SH-SY5Y (cell line): ENCODE measurements around the gene FOXN1.

Experiments used
- GATA2 ChIP-seq: IDR thresholded peaks from 2 replicates; pipeline ENCODE4 v1.6.1; 2011; ENCODE audit warnings: mild to moderate bottlenecking, low read depth, low read length
- GATA3 ChIP-seq: IDR thresholded peaks from 2 replicates; pipeline ENCODE4 v1.6.1; 2011; ENCODE audit warnings: low read depth, mild to moderate bottlenecking, low read length, moderate library complexity

The FOXN1 gene

DNA sequence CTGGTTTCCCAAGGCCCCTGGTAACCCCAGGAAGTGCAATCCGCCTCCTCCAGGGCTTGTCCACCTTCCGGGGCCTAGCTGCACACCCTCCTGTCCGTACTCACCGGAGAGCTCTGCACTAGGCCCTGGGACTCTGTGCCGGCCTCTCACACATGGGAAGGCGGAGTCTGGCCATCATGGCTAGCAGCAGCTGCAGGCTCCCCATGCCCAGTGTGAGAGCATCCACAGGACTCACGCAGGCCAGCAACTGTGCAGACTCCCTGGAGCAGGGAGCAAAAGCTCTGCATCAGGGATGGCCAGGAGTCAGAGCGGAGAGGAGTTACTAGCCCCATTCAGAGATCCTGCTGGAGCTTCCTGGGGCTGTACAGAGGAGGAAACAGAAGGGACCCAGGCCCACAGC, 20.2 kb downstream of the FOXN1 start:
- TF ChIP-seq GATA2 (no peak), GATA3 (no peak)

DNA sequence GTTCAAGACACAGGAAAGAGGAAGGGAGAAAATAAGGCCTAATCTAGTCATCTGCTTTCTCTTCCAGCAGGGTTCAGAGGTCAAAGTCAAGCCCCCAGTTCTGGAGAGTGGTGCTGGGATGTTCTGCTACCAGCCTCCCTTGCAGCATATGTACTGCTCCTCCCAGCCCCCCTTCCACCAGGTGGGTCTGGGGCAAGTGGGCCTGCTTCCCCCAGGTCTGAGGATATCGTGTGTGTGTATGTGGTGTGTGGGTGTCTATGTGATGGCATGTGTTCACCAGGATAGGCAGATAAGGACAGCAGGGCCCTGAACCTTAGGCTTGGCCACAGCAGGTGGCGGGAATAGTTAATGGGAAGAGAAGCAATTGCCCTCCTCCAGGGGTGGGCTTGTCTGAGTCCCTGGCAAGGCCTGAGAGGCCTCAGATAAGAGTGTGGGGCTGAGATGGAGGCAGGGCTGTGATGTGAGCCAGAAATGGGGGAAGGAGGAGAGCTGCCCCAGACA, 21.1 kb downstream of the FOXN1 start:
- TF ChIP-seq GATA3 (no peak), GATA2 (no peak)

DNA sequence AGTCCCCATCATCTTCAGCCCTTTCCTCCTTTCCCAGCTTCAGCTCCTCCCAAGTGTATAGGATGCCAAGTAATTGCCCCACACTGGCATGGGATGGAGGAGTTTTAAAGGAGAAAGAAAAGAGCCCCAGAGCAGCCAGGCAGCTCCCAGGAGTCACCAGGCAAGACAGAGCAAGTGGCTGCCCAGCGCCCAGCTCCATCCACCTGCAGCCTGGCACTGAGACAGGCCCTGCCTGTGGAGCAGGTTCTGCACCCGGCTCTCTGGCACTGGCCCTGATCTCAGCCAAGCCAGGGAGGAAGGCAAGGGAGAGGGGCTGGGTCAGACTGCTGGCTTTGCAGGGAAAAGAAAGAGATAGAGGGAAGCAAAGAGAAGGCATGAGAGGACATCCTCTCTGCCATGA, 21.7 kb downstream of the FOXN1 start:
- TF ChIP-seq GATA2, result no peak
- TF ChIP-seq GATA3, result no peak

DNA sequence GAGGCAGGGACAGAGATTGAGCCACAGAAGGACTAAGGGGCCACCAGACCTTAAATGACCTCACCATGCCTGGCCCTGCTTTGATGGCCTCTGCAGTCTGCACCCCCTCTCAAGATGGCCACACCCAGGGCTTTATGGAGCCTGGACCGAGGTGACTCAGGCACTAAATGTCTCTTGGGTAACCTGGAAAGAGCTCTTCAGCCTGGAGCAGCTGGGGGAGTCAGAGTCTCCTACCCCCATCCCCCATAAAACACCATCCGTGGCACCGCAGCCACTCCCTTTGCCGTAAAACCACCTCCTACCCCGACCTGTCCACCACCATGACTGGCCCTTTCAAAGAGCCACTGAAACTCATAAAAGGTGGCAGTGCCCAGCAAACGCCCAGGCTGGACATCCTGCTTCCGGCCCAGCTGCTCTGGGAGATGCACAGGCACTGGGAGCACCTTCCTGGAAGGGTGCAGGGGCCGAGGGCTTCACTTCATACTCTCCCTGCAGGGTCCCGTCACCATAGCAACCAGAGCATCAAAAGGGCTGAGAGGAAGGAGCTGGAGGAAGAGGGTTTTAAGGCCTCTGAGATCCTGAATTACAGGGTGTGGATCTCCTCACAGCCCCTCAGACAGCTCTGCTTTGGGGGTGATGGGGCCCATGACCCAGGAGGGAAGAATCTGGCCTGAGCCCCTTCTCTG, 22.3 kb downstream of the FOXN1 start:
- TF ChIP-seq GATA3 (no peak), GATA2 (no peak)

DNA sequence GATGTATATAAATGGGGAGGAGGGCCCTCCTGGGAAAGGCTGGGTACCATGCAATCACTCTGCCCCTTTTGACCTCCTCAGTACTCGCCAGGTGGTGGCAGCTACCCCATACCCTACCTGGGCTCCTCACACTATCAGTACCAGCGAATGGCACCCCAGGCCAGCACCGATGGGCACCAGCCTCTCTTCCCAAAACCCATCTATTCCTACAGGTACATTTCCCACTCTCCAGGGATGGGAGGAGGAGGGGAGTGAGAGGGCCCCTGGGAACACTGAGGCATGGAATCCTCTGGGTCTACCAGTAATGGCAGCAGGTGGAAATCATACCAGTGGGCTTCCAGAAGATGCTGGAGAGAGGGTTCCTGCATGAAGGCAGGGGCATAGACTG, 22.9 kb downstream of the FOXN1 start:
- TF ChIP-seq GATA2 (no peak), GATA3 (no peak)

DNA sequence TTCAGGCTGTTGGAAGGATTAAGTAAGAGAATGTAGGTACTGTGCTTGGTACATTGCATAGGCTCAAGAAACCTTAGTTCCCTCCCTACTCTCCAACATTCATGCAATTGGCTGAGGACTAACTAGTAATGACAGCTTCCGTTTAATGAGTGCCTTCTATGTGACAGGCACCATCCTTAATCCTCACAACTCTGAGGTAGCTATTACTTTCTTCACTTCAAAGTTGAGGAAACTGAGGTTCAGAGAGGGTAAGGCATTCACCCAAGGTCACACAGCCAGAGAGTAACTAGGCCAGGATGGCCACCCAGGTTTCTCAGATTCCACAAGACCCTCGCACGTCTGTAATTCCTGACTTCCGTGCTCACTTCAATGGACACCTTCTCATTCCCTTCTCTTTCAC, 24.1 kb downstream of the FOXN1 start:
- TF ChIP-seq GATA2 (no peak), GATA3 (no peak)

DNA sequence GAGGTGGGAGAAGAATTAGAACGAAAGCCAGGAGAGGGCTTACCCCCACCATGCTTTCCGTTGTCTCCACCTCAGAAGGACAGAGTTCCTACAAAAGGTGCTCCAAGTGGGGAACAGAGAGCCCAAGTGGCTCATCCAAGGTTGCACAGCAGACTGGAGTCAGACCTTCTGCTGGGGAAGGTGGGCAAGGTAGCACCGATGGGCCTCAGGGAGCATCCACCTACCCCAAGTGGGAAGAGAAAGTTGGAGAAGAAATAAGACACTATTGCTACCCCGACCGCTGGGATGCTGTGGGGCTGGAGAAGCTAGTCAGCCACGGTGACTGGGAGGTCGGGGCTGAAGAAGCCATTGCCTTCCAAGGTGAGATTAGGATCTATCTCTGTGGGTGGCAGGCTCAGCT, 24.8 kb downstream of the FOXN1 start:
- TF ChIP-seq GATA2 (no peak), GATA3 (no peak)

DNA sequence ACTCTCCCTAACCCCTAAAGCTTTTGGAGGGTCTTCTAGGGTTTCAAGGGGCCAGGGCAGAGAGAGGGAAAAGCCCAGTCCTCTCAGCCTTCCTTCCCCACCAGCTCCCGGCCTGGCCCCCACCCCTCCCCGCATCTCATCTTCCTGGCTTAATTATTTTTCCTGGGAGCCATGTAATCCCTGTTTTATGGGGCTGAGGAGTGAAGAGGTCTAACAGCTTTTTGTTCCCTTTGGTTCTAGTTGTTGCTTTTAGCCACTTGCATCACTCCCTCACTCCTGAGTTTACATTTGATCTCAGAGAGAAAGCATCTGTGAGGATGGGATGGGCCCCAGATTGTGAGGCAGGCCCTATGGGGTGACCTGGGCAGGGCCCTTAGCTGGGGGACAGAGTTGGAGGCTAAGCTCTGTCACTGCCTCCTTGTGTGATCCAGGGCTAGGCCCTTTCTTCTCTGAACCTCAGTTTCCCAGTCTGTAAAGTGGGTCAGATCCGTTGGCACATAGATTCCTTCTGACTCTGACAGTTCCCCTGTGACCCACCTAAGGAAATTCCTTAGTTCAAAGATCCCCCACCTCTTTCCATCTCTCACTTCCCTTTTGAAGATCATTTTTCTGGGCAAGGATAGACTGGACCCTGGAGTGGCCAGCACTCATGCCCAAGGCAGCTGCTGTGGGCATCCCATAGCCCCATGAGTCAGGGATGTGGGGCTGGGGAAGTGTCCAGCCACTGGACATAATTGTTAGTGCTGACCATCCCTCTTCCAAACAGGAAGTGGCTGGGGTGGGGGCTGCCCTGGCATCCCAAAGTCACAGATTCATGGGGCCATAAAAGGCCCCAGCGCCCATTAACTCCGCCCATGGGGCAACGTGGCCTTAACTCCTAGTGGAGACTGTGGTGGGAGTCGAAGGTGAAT, 26.2 kb downstream of the FOXN1 start:
- TF ChIP-seq GATA3 (no peak), GATA2 (no peak)

DNA sequence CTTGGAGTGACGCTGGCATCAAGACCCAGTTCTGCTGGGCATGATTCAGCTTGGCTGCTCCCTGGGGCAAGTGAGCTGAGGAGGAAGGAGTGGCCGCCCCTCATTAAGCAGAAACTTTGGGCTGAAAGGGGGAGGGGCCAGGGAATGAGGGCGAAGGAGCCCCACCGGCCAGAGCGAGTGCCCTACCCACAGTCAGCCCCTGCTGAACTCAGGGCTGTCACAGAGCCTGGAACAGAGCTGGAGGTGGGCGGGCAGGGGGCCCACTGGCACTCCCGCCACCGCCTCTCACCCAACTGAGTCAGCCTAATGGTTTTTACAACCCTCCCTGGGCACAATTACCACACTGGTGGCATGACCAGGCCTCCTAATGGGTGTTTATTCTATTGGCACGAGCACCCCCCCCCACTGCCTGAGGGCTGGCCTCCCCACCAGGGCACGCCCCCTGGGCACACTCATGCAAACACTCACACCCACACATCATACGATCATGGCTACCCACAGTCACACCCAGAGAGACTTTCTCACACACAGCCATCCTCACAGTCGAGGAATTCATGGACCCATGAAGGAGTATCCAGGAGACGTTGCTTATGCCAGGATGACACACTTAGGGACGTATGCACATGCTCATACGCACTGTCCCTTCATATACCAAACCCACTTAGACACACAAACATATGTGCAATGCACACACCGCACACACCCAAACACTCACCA, 27.1 kb downstream of the FOXN1 start:
- TF ChIP-seq GATA2 (no peak), GATA3 (no peak)

DNA sequence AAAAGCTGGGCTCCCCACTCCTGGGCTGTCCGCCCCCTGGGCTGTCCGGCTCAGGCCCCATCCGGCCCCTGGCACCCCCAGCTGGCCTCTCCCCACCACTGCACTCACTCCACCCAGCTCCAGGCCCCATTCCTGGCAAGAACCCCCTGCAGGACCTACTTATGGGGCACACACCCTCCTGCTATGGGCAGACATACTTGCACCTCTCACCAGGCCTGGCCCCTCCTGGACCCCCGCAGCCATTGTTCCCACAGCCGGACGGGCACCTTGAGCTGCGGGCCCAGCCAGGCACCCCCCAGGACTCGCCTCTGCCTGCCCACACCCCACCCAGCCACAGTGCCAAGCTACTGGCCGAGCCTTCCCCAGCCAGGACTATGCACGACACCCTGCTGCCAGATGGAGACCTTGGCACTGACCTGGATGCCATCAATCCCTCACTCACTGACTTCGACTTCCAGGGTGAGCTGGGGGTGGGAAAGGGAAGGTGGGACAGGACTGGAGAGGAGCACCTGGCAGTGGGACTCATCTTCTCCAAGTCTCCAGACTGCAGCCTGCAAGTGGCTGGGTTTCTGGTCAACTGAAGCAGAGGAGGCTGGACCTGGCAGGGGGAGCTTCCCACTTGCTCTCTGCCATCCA, 28.7 kb downstream of the FOXN1 start:
- TF ChIP-seq GATA2, result no peak
- no peak for TF ChIP-seq GATA3

DNA sequence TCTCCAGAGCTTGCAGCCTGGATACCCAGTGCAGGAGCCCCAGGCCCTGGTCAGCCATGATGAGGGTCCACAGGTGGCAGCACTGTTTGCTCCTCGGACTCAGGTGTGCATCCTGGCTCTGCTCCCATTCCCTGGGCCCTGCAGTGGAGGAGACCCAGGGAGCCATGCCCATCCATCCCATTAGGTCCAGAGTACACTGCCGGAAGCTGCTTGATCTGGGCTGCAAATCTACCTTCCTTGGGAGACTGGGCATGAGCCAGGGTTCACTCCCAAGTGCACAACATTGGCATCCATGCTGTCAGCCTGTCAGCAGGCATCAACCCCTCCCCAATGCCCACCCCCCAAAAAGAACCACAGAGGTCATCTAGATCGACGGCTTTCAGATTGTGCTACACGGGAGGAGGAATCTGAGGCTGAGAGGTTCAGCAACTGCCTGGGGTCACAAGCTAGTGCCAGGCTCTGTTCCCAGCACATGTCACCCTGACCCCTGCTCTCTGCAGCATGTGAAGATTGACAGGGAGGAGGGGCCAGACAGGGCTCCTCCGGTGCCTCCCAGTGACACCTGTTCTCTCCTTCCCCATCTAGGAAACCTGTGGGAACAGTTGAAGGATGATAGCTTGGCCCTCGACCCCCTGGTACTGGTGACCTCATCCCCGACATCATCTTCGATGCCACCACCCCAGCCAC, 30.5 kb downstream of the FOXN1 start:
- no peak for TF ChIP-seq GATA2

DNA sequence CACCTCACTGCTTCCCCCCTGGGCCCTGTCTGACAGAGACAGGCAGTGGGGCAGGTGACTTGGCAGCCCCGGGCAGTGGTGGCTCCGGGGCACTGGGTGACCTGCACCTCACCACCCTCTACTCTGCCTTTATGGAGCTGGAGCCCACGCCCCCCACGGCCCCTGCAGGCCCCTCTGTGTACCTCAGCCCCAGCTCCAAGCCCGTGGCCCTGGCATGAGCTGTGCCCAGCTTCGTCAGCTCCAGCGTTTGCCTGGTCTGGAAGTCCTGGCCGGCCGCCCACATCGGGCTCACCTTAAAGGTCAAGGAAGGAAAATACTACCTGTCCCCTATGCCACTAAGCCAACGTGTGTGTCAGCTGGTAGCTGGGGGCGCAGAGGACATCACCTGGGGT, 31.1 kb downstream of the FOXN1 start:
- TF ChIP-seq GATA2, result no peak
- no peak for TF ChIP-seq GATA3

DNA sequence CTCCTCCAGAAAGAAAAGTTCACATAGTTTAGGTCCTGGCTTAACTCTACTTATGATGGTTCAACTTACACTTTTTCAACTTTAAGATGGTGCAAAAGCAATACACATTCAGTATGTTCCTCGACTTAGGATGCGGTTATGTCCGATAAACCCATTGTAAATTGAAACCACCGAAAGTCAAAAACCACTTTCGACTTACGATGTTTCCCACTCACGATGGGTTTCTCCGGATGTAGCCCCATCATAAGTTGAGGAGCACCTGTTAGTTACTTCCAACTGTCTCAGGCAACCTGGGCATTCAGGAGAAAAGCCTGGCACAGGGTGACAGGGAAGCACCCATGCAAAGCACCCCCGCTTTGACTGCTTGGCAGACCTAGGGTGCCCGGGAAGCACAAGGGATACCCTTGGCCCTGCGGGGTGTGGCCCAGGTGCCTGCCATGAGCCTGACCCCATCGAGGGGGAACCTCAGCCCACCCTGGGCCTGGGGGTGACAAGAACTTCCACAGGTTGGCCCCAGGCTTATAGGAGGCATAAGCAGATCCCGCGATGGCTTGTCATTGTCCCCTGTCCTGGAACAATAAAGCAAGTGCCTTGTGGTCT, 32.2 kb downstream of the FOXN1 start:
- TF ChIP-seq GATA2 (no peak), GATA3 (no peak)
